ENCODE data around the gene PHF11. TPM values are rescaled to one million over a fixed set of nuclear protein-coding genes. Genes with fewer than 3 reads are reported as not detected.

PHF11 gene
- polyA plus RNA-seq, 2 of the 4 experiments (the other 2 are of a cell fraction), result 7.1 to 11.7 TPM

DNA sequence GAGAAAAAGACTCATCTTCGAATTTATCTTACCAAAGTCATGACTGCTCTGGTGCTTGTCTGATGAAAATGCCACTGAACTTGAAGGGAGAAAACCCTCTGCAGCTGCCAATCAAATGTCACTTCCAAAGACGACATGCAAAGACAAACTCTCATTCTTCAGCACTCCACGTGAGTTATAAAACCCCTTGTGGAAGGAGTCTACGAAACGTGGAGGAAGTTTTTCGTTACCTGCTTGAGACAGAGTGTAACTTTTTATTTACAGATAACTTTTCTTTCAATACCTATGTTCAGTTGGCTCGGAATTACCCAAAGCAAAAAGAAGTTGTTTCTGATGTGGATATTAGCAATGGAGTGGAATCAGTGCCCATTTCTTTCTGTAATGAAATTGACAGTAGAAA, 19.2 kb upstream of the PHF11 start:
- 90% methylated on average over 7 of the region's 7 CpGs for WGBS (ENCODE audit: missing lambda C conversion rate)
- ATAC-seq, result no peak
- H3K4me2 ChIP-seq, result no peak overlapping the region
- no peak for TF ChIP-seq PHF8 (IDR thresholded peaks at IDR 0.05; ENCODE audit: borderline replicate concordance, low read depth)
- no peak for TF ChIP-seq RNF2 (IDR thresholded peaks at IDR 0.05; ENCODE audit: borderline replicate concordance, low read depth)
- TF ChIP-seq JUNB (IDR thresholded peaks at IDR 0.05), result no peak
- no peak for TF ChIP-seq CHD4 (IDR thresholded peaks at IDR 0.05; ENCODE audit: borderline replicate concordance)
- TF ChIP-seq FOSB (CRISPR knock-in tag; IDR thresholded peaks at IDR 0.05), result no peak
- no peak for TF ChIP-seq HOXA7 (CRISPR knock-in tag; IDR thresholded peaks at IDR 0.05)
- TF ChIP-seq RAD21 (conservative IDR thresholded peaks at IDR 0.05 in 1 of 2, IDR thresholded peaks at IDR 0.05 in 1 of 2), result no peak
- no peak for TF ChIP-seq MYC (IDR thresholded peaks at IDR 0.05; ENCODE audit: borderline replicate concordance, low read length)
- TF ChIP-seq KDM5A (IDR thresholded peaks at IDR 0.05), result no peak
- TF ChIP-seq EP300 (IDR thresholded peaks at IDR 0.05), result no peak
- TF ChIP-seq TFCP2L1 (CRISPR knock-in tag; IDR thresholded peaks at IDR 0.05), result no peak
- no peak for TF ChIP-seq MAFK (IDR thresholded peaks at IDR 0.05; ENCODE audit: partially characterized antibody)
- TF ChIP-seq, protein P1, sequence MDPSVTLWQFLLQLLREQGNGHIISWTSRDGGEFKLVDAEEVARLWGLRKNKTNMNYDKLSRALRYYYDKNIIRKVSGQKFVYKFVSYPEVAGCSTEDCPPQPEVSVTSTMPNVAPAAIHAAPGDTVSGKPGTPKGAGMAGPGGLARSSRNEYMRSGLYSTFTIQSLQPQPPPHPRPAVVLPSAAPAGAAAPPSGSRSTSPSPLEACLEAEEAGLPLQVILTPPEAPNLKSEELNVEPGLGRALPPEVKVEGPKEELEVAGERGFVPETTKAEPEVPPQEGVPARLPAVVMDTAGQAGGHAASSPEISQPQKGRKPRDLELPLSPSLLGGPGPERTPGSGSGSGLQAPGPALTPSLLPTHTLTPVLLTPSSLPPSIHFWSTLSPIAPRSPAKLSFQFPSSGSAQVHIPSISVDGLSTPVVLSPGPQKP (IDR thresholded peaks at IDR 0.05; ENCODE audit: low read depth, low read length), result no peak
- TF ChIP-seq HOXB5 (CRISPR knock-in tag; IDR thresholded peaks at IDR 0.05), result no peak
- TF ChIP-seq, protein P2, sequence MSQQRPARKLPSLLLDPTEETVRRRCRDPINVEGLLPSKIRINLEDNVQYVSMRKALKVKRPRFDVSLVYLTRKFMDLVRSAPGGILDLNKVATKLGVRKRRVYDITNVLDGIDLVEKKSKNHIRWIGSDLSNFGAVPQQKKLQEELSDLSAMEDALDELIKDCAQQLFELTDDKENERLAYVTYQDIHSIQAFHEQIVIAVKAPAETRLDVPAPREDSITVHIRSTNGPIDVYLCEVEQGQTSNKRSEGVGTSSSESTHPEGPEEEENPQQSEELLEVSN (IDR thresholded peaks at IDR 0.05; ENCODE audit: borderline replicate concordance, low read depth), result no peak
- TF ChIP-seq CBX2 (IDR thresholded peaks at IDR 0.05; ENCODE audit: borderline replicate concordance, low read depth), result no peak
- TF ChIP-seq NR3C1 (IDR thresholded peaks at IDR 0.05), result no peak
- TF ChIP-seq RARB (CRISPR knock-in tag; IDR thresholded peaks at IDR 0.05), result no peak
- no peak for TF ChIP-seq HOXB13 (CRISPR knock-in tag; IDR thresholded peaks at IDR 0.05; ENCODE audit: low read depth)
- no peak for TF ChIP-seq FOSL2 (IDR thresholded peaks at IDR 0.05)
- TF ChIP-seq FOSL2 (CRISPR knock-in tag; IDR thresholded peaks at IDR 0.05), result no peak
- no peaks in the 10 kb centered on the region for H3K4me1 ChIP-seq
- CTCF ChIA-PET, result no interaction called here
- H3K4me3 ChIP-seq, result no peak overlapping the region
- no peaks in the 10 kb centered on the region for H3K9me3 ChIP-seq
- DNase-seq (ENCODE audit: low read depth in 1 of 2, low spot score in 1 of 2), result no peak
- no peak for FAIRE-seq
- H3K27ac ChIP-seq, result no peak overlapping the region
- POLR2A ChIA-PET, result no interaction called here

- Histone ChIP-seq H3K9me3 (no peaks in the 10 kb centered on the region), H3K4me2 (no peak overlapping the region), H3K4me3 (no peak overlapping the region), H3K4me1 (no peaks in the 10 kb centered on the region), H3K27ac (no peak overlapping the region)
- no peak for TF ChIP-seq POLR2AphosphoS2 (conservative IDR thresholded peaks at IDR 0.05; ENCODE audit: low read length)
- TF ChIP-seq ZC3H11A (IDR thresholded peaks at IDR 0.05), result no peak
- no peak for TF ChIP-seq EHMT2 (IDR thresholded peaks at IDR 0.05; ENCODE audit: low read depth)
- TF ChIP-seq, protein P3, sequence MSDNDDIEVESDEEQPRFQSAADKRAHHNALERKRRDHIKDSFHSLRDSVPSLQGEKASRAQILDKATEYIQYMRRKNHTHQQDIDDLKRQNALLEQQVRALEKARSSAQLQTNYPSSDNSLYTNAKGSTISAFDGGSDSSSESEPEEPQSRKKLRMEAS (IDR thresholded peaks at IDR 0.05), result no peak
- TF ChIP-seq ZFP36 (IDR thresholded peaks at IDR 0.05; ENCODE audit: borderline replicate concordance, partially characterized antibody), result no peak
- TF ChIP-seq KDM1A (IDR thresholded peaks at IDR 0.05; ENCODE audit: low read depth), result no peak
- TF ChIP-seq, protein P4, sequence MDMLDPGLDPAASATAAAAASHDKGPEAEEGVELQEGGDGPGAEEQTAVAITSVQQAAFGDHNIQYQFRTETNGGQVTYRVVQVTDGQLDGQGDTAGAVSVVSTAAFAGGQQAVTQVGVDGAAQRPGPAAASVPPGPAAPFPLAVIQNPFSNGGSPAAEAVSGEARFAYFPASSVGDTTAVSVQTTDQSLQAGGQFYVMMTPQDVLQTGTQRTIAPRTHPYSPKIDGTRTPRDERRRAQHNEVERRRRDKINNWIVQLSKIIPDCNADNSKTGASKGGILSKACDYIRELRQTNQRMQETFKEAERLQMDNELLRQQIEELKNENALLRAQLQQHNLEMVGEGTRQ (IDR thresholded peaks at IDR 0.05), result no peak
- CTCF ChIA-PET, result no interaction called here
- DNase-seq (ENCODE audit: low read depth in 1 of 2, low spot score in 1 of 2), result no peak
- no peak for FAIRE-seq
- POLR2A ChIA-PET, result no interaction called here
- no peak for ATAC-seq
- 69% methylated on average over 5 of the region's 5 CpGs for WGBS (ENCODE audit: missing lambda C conversion rate)
Observed at GRCh38 chr13:49481788-49482187, 14.0 kb upstream of the PHF11 start.
